Breast epithelium (tissue), 3 donors: ENCODE results near the gene CDC5L.

Experiments used
- POLR2A ChIP-seq: fragments of 450-650 bp; IDR thresholded peaks from one replicate; pipeline ENCODE4 v1.6.1; 2016; ENCODE audit warnings: antibody characterized with exemption, mild to moderate bottlenecking, moderate library complexity
- POLR2AphosphoS5 ChIP-seq, 3 donors: sonication (generic); formaldehyde crosslinking; IDR thresholded peaks; one replicate each; pipeline ENCODE4 v1.6.1; 2017; ENCODE audit warnings: antibody characterized with exemption in 3 of 3

- TF ChIP-seq POLR2AphosphoS5 (IDR thresholded peaks at IDR 0.05): no peak
- TF ChIP-seq POLR2A: no peak
These were observed 53.8 kb downstream of the CDC5L start for GRCh38 chr6:44441091-44441855.
